HepG2 (cell line): Measurements from ENCODE around the gene CREB1. TPM values are rescaled to one million over a fixed set of nuclear protein-coding genes. Genes with fewer than 3 reads are reported as not detected.
A peak's percentile ranks its signal among the peaks of the same experiment; 100 is the strongest.

Source experiments
- ATAC-seq: fragments of 200-7000 bp; cut with Tn5 transposase; 3 replicates; pipeline ENCODE4 v1.9.1; 2020; ENCODE audit warnings: mild to moderate bottlenecking, moderate library complexity
- BruUV-seq: library from RNA; stranded (reverse); fragments of 400-500 nt; replicated peaks from 2 replicates; lab custom pipeline; 2021; lab: Mats Ljungman, UMichigan
- CTCF ChIA-PET: fragments of 300-600 bp; formaldehyde crosslinking; extraction: SDS; loops from one replicate; lab custom pipeline; 2021; ENCODE audit warnings: low total read pairs, inconsistent platforms, low intra/inter-chr PET ratio; lab: Yijun Ruan, JAX
- POLR2A ChIA-PET: fragments of 350-600 bp; sonication (Branson Sonifier 250); formaldehyde crosslinking; loops from one replicate; lab custom pipeline; 2020; ENCODE audit warnings: antibody characterized with exemption, inconsistent platforms; lab: Yijun Ruan, JAX
- DNase-seq: peaks from one replicate; pipeline ENCODE4 v3.0.0-alpha.2; 2015; ENCODE audit warnings: low spot score
- FAIRE-seq: peaks from 3 replicates; lab custom pipeline; 2011; peaks lifted over from hg19 to GRCh38; lab: Jason Lieb, UNC
- H2AFZ ChIP-seq: one replicate; pipeline ENCODE4 v1.6.1; 2011; ENCODE audit warnings: low read length, inconsistent platforms
- H3K27ac ChIP-seq: fragments of 300-600 bp; 3 replicates; pipeline ENCODE4 v1.8.0; 2011; ENCODE audit warnings: mixed run types, mild to moderate bottlenecking, mixed read lengths, low read length, inconsistent platforms; ENCODE audit not compliant: insufficient read depth; ENCODE audit errors: extremely low read length
- H3K27me3 ChIP-seq, 2 experiments: fragments of 200-600 bp in 1 of 2; 2 replicates in 1 of 2; 3 replicates in 1 of 2; pipeline versions ENCODE4 v1.6.0 to v1.8.0; 2011; ENCODE audit warnings: low read length in 2 of 2, mild to moderate bottlenecking in 2 of 2, moderate library complexity in 2 of 2, inconsistent platforms in 1 of 2; ENCODE audit not compliant: insufficient read depth in 2 of 2, control insufficient read depth in 1 of 2
- H3K36me3 ChIP-seq, 2 experiments: fragments of 200-600 bp in 1 of 2; replicated peaks in 1 of 2; 2 replicates in 1 of 2; 3 replicates in 1 of 2; pipeline versions ENCODE4 v1.5.1 to v1.8.0; 2011; ENCODE audit warnings: low read length in 2 of 2, inconsistent platforms in 1 of 2; ENCODE audit not compliant: insufficient read depth in 2 of 2, control insufficient read depth in 1 of 2
- H3K4me1 ChIP-seq: 2 replicates; pipeline ENCODE4 v1.5.1; 2012; ENCODE audit warnings: low read length, inconsistent platforms; ENCODE audit not compliant: insufficient read depth
- H3K4me2 ChIP-seq: 2 replicates; pipeline ENCODE4 v1.6.0; 2011; ENCODE audit warnings: low read depth, low read length, inconsistent platforms
- H3K4me3 ChIP-seq, 3 experiments: fragments of 200-600 bp in 1 of 3; sonication (generic), shearing (Covaris generic) in 1 of 3; replicated peaks in 1 of 3; 2 replicates each; pipeline ENCODE4 v1.5.1; 2011 to 2016; ENCODE audit warnings: low read length in 3 of 3, inconsistent platforms in 2 of 3, low read depth in 2 of 3, mild to moderate bottlenecking in 2 of 3, control low read depth in 1 of 3, mixed read lengths in 1 of 3; ENCODE audit not compliant: insufficient read depth in 1 of 3
- H3K79me2 ChIP-seq: one replicate; pipeline ENCODE4 v1.6.1; 2011; ENCODE audit warnings: low read length, inconsistent platforms; ENCODE audit not compliant: insufficient read depth
- H3K9ac ChIP-seq: 2 replicates; pipeline ENCODE4 v1.6.0; 2011; ENCODE audit warnings: mild to moderate bottlenecking, low read depth, low read length, inconsistent platforms; ENCODE audit not compliant: insufficient read depth
- H3K9me3 ChIP-seq: 2 replicates; pipeline ENCODE4 v1.5.1; 2012; ENCODE audit warnings: mild to moderate bottlenecking, low read length
- H4K20me1 ChIP-seq: 2 replicates; pipeline ENCODE4 v1.6.0; 2011; ENCODE audit warnings: inconsistent platforms, mild to moderate bottlenecking, low read length, moderate library complexity; ENCODE audit not compliant: insufficient read depth
- MAFF ChIP-seq: IDR thresholded peaks from 2 replicates; pipeline ENCODE4 v1.6.1; 2011; ENCODE audit warnings: low read depth, low read length, improper control_type of control experiment
- MAFK ChIP-seq, 2 experiments: IDR thresholded peaks in 1 of 2; conservative IDR thresholded peaks in 1 of 2; 2 replicates each; pipeline ENCODE4 v1.6.1; 2011; ENCODE audit warnings: improper control_type of control experiment in 2 of 2, low read length in 2 of 2
- MIER3 ChIP-seq: IDR thresholded peaks from 2 replicates; pipeline ENCODE4 v1.6.1; 2016; ENCODE audit warnings: missing compliant biosample characterization, borderline replicate concordance
- PHB2 ChIP-seq: fragments of 450-650 bp; IDR thresholded peaks from 2 replicates; pipeline ENCODE4 v1.6.1; 2018; ENCODE audit not compliant: partially characterized antibody
- RFX1 ChIP-seq: fragments of 450-650 bp; IDR thresholded peaks from 2 replicates; pipeline ENCODE4 v1.6.1; 2017
- TBX2 ChIP-seq: sonication (generic); formaldehyde crosslinking; IDR thresholded peaks from 2 replicates; pipeline ENCODE4 v1.5.0; 2020; ENCODE audit warnings: missing genetic modification reagents, mild to moderate bottlenecking, borderline replicate concordance
- ZMYM3 ChIP-seq: sonication (generic); formaldehyde crosslinking; IDR thresholded peaks from 2 replicates; pipeline ENCODE4 v1.5.1; 2020; ENCODE audit warnings: mild to moderate bottlenecking, missing genetic modification reagents
- ZNF138 ChIP-seq: sonication (generic); formaldehyde crosslinking; IDR thresholded peaks from 2 replicates; pipeline ENCODE4 v1.5.0; 2020; ENCODE audit warnings: mild to moderate bottlenecking, low read depth, missing genetic modification reagents
- ZNF350 ChIP-seq: sonication (generic); formaldehyde crosslinking; IDR thresholded peaks from 2 replicates; pipeline ENCODE4 v1.4.0; 2020; ENCODE audit warnings: mild to moderate bottlenecking, low read depth, missing genetic modification reagents, borderline replicate concordance
- ZNF724P ChIP-seq: sonication (generic); formaldehyde crosslinking; IDR thresholded peaks from 2 replicates; pipeline ENCODE4 v1.8.0; 2022; ENCODE audit warnings: missing genetic modification reagents, borderline replicate concordance
- ZNF792 ChIP-seq: IDR thresholded peaks from 2 replicates; pipeline ENCODE4 v1.6.1; 2016
- WGBS: methylation state at CpG from one replicate; pipeline ENCODE4 v1.1.6; 2017; ENCODE audit warnings: low lambda C conversion rate; 5-methylcytosine and 5-hydroxymethylcytosine counted together
- in situ Hi-C: cut with HindIII; loops from 2 replicates; pipeline ENCODE4 v1.10.0; 2017; ENCODE audit warnings: low pct_unique_long_range_greater_than_20kb; ENCODE audit not compliant: extremely low pct_ligation_motif_present
- intact Hi-C: fragments of 100-400 bp; cut with micrococcal nuclease; formaldehyde crosslinking; loops from one replicate; pipeline ENCODE4 v1.10.0; 2022; ENCODE audit not compliant: unreplicated experiment
- polyA plus RNA-seq, 8 experiments: library from polyadenylated mRNA; depleted of rRNA in 3 of 8; stranded (reverse) in 7 of 8; unstranded in 1 of 8; fragments of >200 nt; fragmentation: Illumina TruSeq in 4 of 8; extraction: Trizol in 4 of 8; gene quantifications; 2 replicates each; pipeline versions ENCODE4 v1.2.1 to v1.2.3, GENCODE V29; 2011 to 2016; ENCODE audit warnings: low read depth in 4 of 8, missing spikeins in 1 of 8, mixed read lengths in 1 of 8; ENCODE audit not compliant: insufficient read depth in 1 of 8
- total RNA-seq, 5 experiments: library from RNA; depleted of rRNA; stranded (reverse); fragments of >200 nt; fragmentation: Illumina TruSeq; extraction: Trizol; gene quantifications; 2 replicates each; pipeline ENCODE4 v1.2.3, GENCODE V29; 2016; ENCODE audit warnings: low read depth in 1 of 5
- TF ChIP-seq, protein P1 (sequence below): sonication (generic); formaldehyde crosslinking; IDR thresholded peaks from 2 replicates; pipeline ENCODE4 v1.9.0; 2022; ENCODE audit warnings: missing genetic modification reagents, mild to moderate bottlenecking, borderline replicate concordance
- TF ChIP-seq, protein P2 (sequence below): IDR thresholded peaks from 2 replicates; pipeline ENCODE4 v1.6.1; 2016; ENCODE audit warnings: mild to moderate bottlenecking, missing biosample characterization, missing genetic modification reagents
- TF ChIP-seq, protein P3 (sequence below): sonication (generic); formaldehyde crosslinking; IDR thresholded peaks from 2 replicates; pipeline ENCODE4 v1.5.0; 2020; ENCODE audit warnings: missing genetic modification reagents
- TF ChIP-seq, protein P4 (sequence below): IDR thresholded peaks from 2 replicates; pipeline ENCODE4 v1.6.1; 2016
- TF ChIP-seq, protein P5 (sequence below): fragments of 450-650 bp; IDR thresholded peaks from 2 replicates; pipeline ENCODE4 v1.6.1; 2017

The CREB1 gene
- total and polyA plus RNA-seq, 2 of the 13 experiments (the other 11 are each of a cell fraction or from before 2014, with no cell fraction given), result 51.8 to 51.9 TPM

DNA sequence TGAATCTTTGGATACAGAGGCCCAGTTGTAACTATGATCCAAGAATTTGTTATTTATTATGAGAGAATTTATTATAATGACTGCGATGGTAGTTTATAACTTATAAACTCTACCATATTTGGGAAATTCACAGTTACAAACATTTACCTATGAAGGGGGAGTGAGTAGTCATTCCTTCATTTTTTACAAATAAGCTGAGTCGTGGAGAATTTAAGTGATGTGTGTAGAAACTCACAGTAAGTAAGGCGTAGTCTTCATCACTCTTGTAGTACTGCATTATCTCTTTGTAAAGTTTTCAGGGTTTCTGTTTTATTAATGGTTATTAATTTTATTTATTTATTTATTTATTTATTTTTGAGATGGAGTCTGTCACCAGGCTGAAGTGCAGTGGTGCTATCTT lies 13.5 kb downstream of the CREB1 start:
- Histone ChIP-seq H3K4me1 (no peaks in the 10 kb centered on the region), H3K79me2 (peaks cover 76% of the 10 kb centered on the region), H3K27ac (no peak overlapping the region), H3K27me3 (no peaks in the 10 kb centered on the region), H3K4me3 (no peak overlapping the region), H3K9me3 (no peaks in the 10 kb centered on the region), H2AFZ (no peak overlapping the region), H3K36me3 (no peaks in the 10 kb centered on the region), H3K4me2 (no peak overlapping the region), H4K20me1 (no peaks in the 10 kb centered on the region; the same call in 1 of the 2 replicates), H3K9ac (no peak overlapping the region)
- no peak for ATAC-seq
- no peak for FAIRE-seq
- BruUV-seq, result no TSS peak
- intact Hi-C loops (no loop called here), in situ Hi-C loops (no loop called here)
- POLR2A ChIA-PET, result interaction anchor here (1.6 kb wide), 1 partner anchor 13 kb away, joined by 8 read pairs; the partner anchor contains the start of gene CREB1
- WGBS, result 97% methylated on average over 3 of the region's 3 CpGs
- CTCF ChIA-PET, result no interaction called here
- peak; percentile 83 for TF ChIP-seq MAFF
- TF ChIP-seq, protein P1, sequence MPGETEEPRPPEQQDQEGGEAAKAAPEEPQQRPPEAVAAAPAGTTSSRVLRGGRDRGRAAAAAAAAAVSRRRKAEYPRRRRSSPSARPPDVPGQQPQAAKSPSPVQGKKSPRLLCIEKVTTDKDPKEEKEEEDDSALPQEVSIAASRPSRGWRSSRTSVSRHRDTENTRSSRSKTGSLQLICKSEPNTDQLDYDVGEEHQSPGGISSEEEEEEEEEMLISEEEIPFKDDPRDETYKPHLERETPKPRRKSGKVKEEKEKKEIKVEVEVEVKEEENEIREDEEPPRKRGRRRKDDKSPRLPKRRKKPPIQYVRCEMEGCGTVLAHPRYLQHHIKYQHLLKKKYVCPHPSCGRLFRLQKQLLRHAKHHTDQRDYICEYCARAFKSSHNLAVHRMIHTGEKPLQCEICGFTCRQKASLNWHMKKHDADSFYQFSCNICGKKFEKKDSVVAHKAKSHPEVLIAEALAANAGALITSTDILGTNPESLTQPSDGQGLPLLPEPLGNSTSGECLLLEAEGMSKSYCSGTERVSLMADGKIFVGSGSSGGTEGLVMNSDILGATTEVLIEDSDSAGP (CRISPR knock-in tag), result no peak
- TF ChIP-seq, protein P2, sequence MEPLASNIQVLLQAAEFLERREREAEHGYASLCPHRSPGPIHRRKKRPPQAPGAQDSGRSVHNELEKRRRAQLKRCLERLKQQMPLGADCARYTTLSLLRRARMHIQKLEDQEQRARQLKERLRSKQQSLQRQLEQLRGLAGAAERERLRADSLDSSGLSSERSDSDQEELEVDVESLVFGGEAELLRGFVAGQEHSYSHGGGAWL (CRISPR knock-in tag), result no peak
- TF ChIP-seq ZMYM3 (CRISPR knock-in tag), result no peak
- TF ChIP-seq ZNF350 (CRISPR knock-in tag), result no peak
- TF ChIP-seq, protein P3, sequence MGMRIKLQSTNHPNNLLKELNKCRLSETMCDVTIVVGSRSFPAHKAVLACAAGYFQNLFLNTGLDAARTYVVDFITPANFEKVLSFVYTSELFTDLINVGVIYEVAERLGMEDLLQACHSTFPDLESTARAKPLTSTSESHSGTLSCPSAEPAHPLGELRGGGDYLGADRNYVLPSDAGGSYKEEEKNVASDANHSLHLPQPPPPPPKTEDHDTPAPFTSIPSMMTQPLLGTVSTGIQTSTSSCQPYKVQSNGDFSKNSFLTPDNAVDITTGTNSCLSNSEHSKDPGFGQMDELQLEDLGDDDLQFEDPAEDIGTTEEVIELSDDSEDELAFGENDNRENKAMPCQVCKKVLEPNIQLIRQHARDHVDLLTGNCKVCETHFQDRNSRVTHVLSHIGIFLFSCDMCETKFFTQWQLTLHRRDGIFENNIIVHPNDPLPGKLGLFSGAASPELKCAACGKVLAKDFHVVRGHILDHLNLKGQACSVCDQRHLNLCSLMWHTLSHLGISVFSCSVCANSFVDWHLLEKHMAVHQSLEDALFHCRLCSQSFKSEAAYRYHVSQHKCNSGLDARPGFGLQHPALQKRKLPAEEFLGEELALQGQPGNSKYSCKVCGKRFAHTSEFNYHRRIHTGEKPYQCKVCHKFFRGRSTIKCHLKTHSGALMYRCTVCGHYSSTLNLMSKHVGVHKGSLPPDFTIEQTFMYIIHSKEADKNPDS (CRISPR knock-in tag), result no peak
- TF ChIP-seq PHB2, result no peak
- TF ChIP-seq ZNF724P (CRISPR knock-in tag), result no peak
- TF ChIP-seq ZNF138 (CRISPR knock-in tag), result no peak
- TF ChIP-seq, protein P4, sequence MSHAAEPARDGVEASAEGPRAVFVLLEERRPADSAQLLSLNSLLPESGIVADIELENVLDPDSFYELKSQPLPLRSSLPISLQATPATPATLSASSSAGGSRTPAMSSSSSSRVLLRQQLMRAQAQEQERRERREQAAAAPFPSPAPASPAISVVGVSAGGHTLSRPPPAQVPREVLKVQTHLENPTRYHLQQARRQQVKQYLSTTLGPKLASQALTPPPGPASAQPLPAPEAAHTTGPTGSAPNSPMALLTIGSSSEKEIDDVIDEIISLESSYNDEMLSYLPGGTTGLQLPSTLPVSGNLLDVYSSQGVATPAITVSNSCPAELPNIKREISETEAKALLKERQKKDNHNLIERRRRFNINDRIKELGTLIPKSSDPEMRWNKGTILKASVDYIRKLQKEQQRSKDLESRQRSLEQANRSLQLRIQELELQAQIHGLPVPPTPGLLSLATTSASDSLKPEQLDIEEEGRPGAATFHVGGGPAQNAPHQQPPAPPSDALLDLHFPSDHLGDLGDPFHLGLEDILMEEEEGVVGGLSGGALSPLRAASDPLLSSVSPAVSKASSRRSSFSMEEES, result no peak
- no peak for TF ChIP-seq ZNF792
- TF ChIP-seq, protein P5, sequence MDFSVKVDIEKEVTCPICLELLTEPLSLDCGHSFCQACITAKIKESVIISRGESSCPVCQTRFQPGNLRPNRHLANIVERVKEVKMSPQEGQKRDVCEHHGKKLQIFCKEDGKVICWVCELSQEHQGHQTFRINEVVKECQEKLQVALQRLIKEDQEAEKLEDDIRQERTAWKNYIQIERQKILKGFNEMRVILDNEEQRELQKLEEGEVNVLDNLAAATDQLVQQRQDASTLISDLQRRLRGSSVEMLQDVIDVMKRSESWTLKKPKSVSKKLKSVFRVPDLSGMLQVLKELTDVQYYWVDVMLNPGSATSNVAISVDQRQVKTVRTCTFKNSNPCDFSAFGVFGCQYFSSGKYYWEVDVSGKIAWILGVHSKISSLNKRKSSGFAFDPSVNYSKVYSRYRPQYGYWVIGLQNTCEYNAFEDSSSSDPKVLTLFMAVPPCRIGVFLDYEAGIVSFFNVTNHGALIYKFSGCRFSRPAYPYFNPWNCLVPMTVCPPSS, result no peak
- no peak for TF ChIP-seq RFX1
- no peak for TF ChIP-seq MIER3 (CRISPR knock-in tag)
- peak; percentile 83 to 91 for TF ChIP-seq MAFK (conservative IDR thresholded peaks at IDR 0.05 in 1 of 2, IDR thresholded peaks at IDR 0.05 in 1 of 2; ENCODE audit: low read length in 2 of 2)
- TF ChIP-seq TBX2 (CRISPR knock-in tag), result no peak
- no peak for DNase-seq
